Duodenal mucosa (tissue), 2 donors: ENCODE measurements around the gene B3GAT3.
"Not testable (repeated sequence)": the region's sequence is repeated elsewhere in the genome, so short reads cannot be mapped to it uniquely, and the experiment has no call there.

Experiments
- H3K27ac ChIP-seq: one replicate; pipeline ENCODE4 v1.7.0; 2013; ENCODE audit warnings: low read depth, low read length
- H3K27me3 ChIP-seq, 2 donors: one replicate each; pipeline ENCODE4 v1.7.0; 2013; ENCODE audit warnings: low read length in 2 of 2, control low read depth in 1 of 2; ENCODE audit not compliant: insufficient read depth in 2 of 2, control insufficient read depth in 1 of 2
- H3K36me3 ChIP-seq, 2 donors: one replicate each; pipeline ENCODE4 v1.7.0; 2013; ENCODE audit warnings: low read length in 2 of 2, control low read depth in 1 of 2; ENCODE audit not compliant: insufficient read depth in 2 of 2, control insufficient read depth in 1 of 2
- H3K4me1 ChIP-seq, 2 donors: one replicate each; pipeline ENCODE4 v1.7.0; 2013; ENCODE audit warnings: low read length in 2 of 2, control low read depth in 1 of 2; ENCODE audit not compliant: insufficient read depth in 2 of 2, control insufficient read depth in 1 of 2
- H3K4me3 ChIP-seq, 2 donors: one replicate each; pipeline ENCODE4 v1.7.0; 2013; ENCODE audit warnings: low read length in 2 of 2, low read depth in 1 of 2
- H3K9ac ChIP-seq, 2 donors: one replicate each; pipeline ENCODE4 v1.7.0; 2013; ENCODE audit warnings: low read length in 2 of 2, low read depth in 1 of 2
- H3K9me3 ChIP-seq, 2 donors: one replicate each; pipeline ENCODE4 v1.7.0; 2013; ENCODE audit warnings: low read length in 2 of 2, control low read depth in 1 of 2; ENCODE audit not compliant: control insufficient read depth in 1 of 2

The B3GAT3 gene

DNA sequence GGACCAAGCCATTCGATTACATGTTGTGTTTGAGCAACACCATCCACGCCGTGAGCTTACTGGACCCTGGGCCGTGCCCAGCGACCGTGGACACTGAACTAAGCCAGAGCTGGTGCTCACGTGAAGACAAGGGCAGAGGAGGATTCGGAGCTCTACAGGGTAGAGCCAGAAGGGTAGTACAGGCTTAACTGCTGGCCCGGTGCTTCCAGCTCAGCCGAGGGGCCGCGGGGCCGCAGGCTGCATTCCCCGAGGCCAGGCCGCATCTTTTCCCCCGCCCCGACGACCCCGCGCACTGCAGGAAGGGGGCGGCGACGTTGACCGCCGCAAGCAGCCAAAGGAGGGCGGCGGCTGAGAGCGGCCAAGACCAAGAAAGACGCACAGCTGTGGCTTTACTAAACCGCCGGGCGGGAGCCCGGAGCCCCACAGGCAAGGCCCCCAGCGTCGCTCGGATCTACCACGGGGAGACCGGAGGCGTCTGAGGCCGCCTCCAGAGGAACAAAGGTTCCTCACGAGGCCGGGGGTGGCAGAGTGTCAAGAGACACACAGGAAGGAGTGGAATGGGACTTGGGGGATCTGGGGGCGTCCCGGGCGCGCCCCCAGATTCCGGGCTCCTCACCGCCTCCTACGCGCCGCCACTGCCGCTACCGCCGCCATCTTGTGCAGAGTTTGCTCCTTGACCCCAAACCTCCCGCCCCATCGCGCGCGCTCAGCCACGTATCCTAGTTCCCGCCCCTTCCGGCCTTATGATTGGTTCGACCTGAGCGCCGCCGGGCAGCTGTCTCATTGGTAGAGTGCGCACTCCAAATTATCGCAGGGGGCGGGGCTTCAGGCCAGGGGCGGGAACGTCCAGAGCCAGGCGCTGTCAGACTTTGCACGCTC is 24.4 kb upstream of the B3GAT3 start, which contains the start of gene GANAB:
Gene GANAB (minus strand): TSS at position 668 of the 879 bp plus-strand sequence. CDS start 14 bp downstream, at position 654.
- Histone ChIP-seq H3K27me3 (no peaks in the 10 kb centered on the region), H3K9ac (peak within 1 kb of the TSS; percentile 81 to 85), H3K36me3 (peaks cover 17 to 40% of the 10 kb centered on the region in 2 donors), H3K27ac (peak within 1 kb of the TSS; percentile 63), H3K4me3 (peak within 1 kb of the TSS; percentile 89 to 96), H3K9me3 (no peaks in the 10 kb centered on the region), H3K4me1 (peaks cover 17 to 23% of the 10 kb centered on the region in 2 donors)

DNA sequence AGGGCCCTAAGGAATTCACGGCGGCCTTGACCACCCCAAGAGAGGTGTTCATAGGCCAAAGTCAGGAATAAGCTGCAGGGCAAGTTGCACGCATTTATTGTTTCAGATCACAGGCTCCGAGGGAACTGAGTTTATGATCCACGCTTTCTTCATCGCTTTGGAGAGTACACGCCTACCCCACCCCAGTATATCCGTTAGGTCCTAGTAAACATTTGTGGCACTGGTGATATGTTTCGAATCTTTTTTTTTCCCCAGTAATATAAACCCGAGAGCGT is 23.8 kb upstream of the B3GAT3 start:
- Histone ChIP-seq H3K27ac (no peak overlapping the region), H3K27me3 (no peaks in the 10 kb centered on the region), H3K9me3 (no peaks in the 10 kb centered on the region), H3K9ac (peak overlapping the region; percentile 81 to 85), H3K4me3 (peak overlapping the region; percentile 89 to 96), H3K4me1 (peaks cover 17 to 23% of the 10 kb centered on the region in 2 donors), H3K36me3 (peaks cover 17 to 40% of the 10 kb centered on the region in 2 donors)

- Histone ChIP-seq H3K36me3 (peaks cover 19 to 38% of the 10 kb centered on the region in 2 donors), H3K27ac (no peak overlapping the region), H3K27me3 (no peaks in the 10 kb centered on the region), H3K9me3 (no peaks in the 10 kb centered on the region), H3K4me3 (no peak overlapping the region), H3K4me1 (peaks cover 17 to 23% of the 10 kb centered on the region in 2 donors), H3K9ac (no peak overlapping the region)
Measured at GRCh38 chr11:62644220-62644619, 22.4 kb upstream of the B3GAT3 start.

GRCh38 chr11:62632492-62632891 is 10.7 kb upstream of the B3GAT3 start:
- H3K36me3 ChIP-seq: peaks cover 63 to 83% of the 10 kb centered on the region in 2 donors
- no peak overlapping the region for H3K9ac ChIP-seq

GRCh38 chr11:62627713-62628112 is 5.9 kb upstream of the B3GAT3 start:
- Histone ChIP-seq H3K4me1 (no peaks in the 10 kb centered on the region), H3K36me3 (peaks cover 58 to 76% of the 10 kb centered on the region in 2 donors), H3K27ac (no peak overlapping the region), H3K9me3 (no peaks in the 10 kb centered on the region), H3K4me3 (no peak overlapping the region), H3K9ac (no peak overlapping the region), H3K27me3 (no peaks in the 10 kb centered on the region)

More at GRCh38 chr11:62632492-62632891, 10.7 kb upstream of the B3GAT3 start:
- Histone ChIP-seq H3K4me3 (no peak overlapping the region), H3K27me3 (no peaks in the 10 kb centered on the region), H3K27ac (no peak overlapping the region), H3K9me3 (no peaks in the 10 kb centered on the region), H3K4me1 (no peaks in the 10 kb centered on the region)

GRCh38 chr11:62622476-62623089 is 797 bp upstream of the B3GAT3 start:
- H3K9me3 ChIP-seq: no peaks in the 10 kb centered on the region
- peak overlapping the region; percentile 71 for H3K27ac ChIP-seq
- H3K36me3 ChIP-seq: peaks cover 22 to 27% of the 10 kb centered on the region in 2 donors
- peak overlapping the region in 1 of 2 donors; percentile 34 for H3K9ac ChIP-seq
- H3K4me1 ChIP-seq: peaks cover 5 to 10% of the 10 kb centered on the region in 2 donors
- peak overlapping the region; percentile 85 to 92 for H3K4me3 ChIP-seq
- H3K27me3 ChIP-seq: no peaks in the 10 kb centered on the region

- Histone ChIP-seq H3K36me3 (peaks cover 11 to 23% of the 10 kb centered on the region in 2 donors), H3K27ac (peak overlapping the region; percentile 71), H3K9ac (peak overlapping the region; percentile 65 to 84), H3K9me3 (no peaks in the 10 kb centered on the region), H3K4me3 (peak overlapping the region; percentile 85 to 92), H3K27me3 (no peaks in the 10 kb centered on the region), H3K4me1 (peaks cover 5 to 10% of the 10 kb centered on the region in 2 donors)
Measured at GRCh38 chr11:62621027-62621566, 689 bp downstream of the B3GAT3 start.

DNA sequence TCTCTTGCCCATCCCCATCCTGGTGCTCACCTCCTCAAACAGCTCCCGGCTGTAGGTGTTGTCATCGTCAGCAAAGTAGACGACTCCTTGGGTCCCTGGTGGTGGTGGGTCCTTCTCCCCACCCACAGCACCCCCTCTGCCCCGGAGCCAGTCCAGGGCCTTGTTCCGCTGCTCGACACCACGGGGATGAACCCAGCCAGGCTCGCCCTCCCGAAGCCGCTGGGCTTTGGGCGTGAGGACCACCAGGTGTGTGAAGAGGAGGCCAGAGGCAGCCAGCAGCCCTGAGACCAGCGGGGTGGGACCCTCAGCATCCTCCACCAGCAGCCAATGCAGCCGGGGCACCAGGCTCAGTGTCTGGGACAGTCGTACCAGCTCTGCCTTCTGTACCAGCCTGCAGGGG is 4.8 kb downstream of the B3GAT3 start:
- peaks cover 0 to 17% of the 10 kb centered on the region in 2 donors for H3K36me3 ChIP-seq
- peaks cover 15 to 24% of the 10 kb centered on the region in 2 donors for H3K4me1 ChIP-seq
- H3K4me3 ChIP-seq, H3K27me3 ChIP-seq, H3K27ac ChIP-seq, H3K9me3 ChIP-seq, H3K9ac ChIP-seq: not testable (repeated sequence)

DNA sequence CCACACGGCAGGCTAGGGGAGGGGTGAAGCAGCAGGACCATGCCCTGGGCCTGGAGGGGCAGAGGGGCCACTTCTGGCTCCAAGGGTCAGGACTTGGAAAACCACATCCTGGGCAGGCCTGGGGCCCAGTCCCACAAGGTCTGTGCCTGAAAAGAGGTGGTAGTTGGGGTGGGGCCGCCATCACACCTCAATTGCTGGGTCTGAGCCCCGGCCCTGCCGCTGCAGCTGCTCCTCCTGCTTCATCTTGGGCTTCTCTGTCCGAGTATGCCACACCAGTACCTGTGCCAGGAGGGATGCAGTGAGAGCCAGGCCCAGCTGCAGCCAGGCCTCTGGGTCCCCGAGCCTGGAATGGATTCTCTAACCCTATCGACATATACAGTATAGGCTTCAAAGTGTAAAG is 6.3 kb downstream of the B3GAT3 start:
- H3K27ac ChIP-seq: no peak overlapping the region
- H3K4me1 ChIP-seq: peaks cover 21 to 28% of the 10 kb centered on the region in 2 donors
- H3K9ac ChIP-seq: no peak overlapping the region
- peaks cover 0 to 17% of the 10 kb centered on the region in 2 donors for H3K36me3 ChIP-seq
- no peaks in the 10 kb centered on the region for H3K27me3 ChIP-seq
- H3K9me3 ChIP-seq: no peaks in the 10 kb centered on the region
- no peak overlapping the region for H3K4me3 ChIP-seq

GRCh38 chr11:62614275-62614674 is 7.5 kb downstream of the B3GAT3 start:
- Histone ChIP-seq H3K27ac (no peak overlapping the region), H3K9ac (no peak overlapping the region), H3K9me3 (no peaks in the 10 kb centered on the region)

More at GRCh38 chr11:62614275-62614674, 7.5 kb downstream of the B3GAT3 start:
- H3K27me3 ChIP-seq: no peaks in the 10 kb centered on the region
- H3K4me1 ChIP-seq: peaks cover 21 to 26% of the 10 kb centered on the region in 2 donors
- H3K4me3 ChIP-seq: no peak overlapping the region
- H3K36me3 ChIP-seq: peaks cover 0 to 20% of the 10 kb centered on the region in 2 donors
